H1 (cell line): ENCODE data around the gene SP8. TPM values are rescaled to one million over a fixed set of nuclear protein-coding genes. Genes with fewer than 3 reads are reported as not detected.

ENCODE experiments used
- CTCF ChIA-PET: fragments of 300-600 bp; sonication (Branson Sonifier 250); formaldehyde crosslinking; loops from one replicate; lab custom pipeline; 2021; ENCODE audit not compliant: partially characterized antibody; lab: Charles Lee
- POLR2A ChIA-PET: fragments of 300-600 bp; sonication (Branson Sonifier 250); formaldehyde crosslinking; loops from one replicate; lab custom pipeline; 2021; ENCODE audit warnings: inconsistent platforms; ENCODE audit not compliant: partially characterized antibody; lab: Charles Lee
- DNase-seq, 2 experiments: peaks; one replicate each; pipeline versions ENCODE4 v3.0.0 to v3.0.0-alpha.2; 2010 to 2022; ENCODE audit warnings: low spot score in 2 of 2, low read depth in 1 of 2, mixed read lengths in 1 of 2
- FAIRE-seq: peaks from 2 replicates; lab custom pipeline; 2011; peaks lifted over from hg19 to GRCh38; lab: Jason Lieb, UNC
- H2AFZ ChIP-seq: 2 replicates; pipeline ENCODE4 v1.8.1; 2012; ENCODE audit warnings: low read length, inconsistent platforms
- H2AK5ac ChIP-seq: 2 replicates; pipeline ENCODE4 v1.6.1; 2013; ENCODE audit warnings: low read depth, low read length
- H2BK120ac ChIP-seq: replicated peaks from 2 replicates; pipeline ENCODE3; 2013; ENCODE audit warnings: low read depth, low read length, inconsistent platforms
- H2BK12ac ChIP-seq: 2 replicates; pipeline ENCODE4 v1.6.1; 2013; ENCODE audit warnings: low read depth, low read length
- H2BK15ac ChIP-seq: 2 replicates; pipeline ENCODE4 v1.6.1; 2013; ENCODE audit warnings: low read length
- H2BK20ac ChIP-seq: 2 replicates; pipeline ENCODE4 v1.6.1; 2013; ENCODE audit warnings: low read length
- H2BK5ac ChIP-seq: 2 replicates; pipeline ENCODE4 v1.6.1; 2013; ENCODE audit warnings: low read depth, low read length
- H3K14ac ChIP-seq: 2 replicates; pipeline ENCODE4 v1.6.1; 2013; ENCODE audit warnings: inconsistent platforms; ENCODE audit not compliant: insufficient read length
- H3K18ac ChIP-seq: 2 replicates; pipeline ENCODE4 v1.6.1; 2013; ENCODE audit warnings: low read length; ENCODE audit errors: extremely low read depth
- H3K23ac ChIP-seq: 2 replicates; pipeline ENCODE4 v1.6.1; 2013; ENCODE audit warnings: inconsistent platforms; ENCODE audit not compliant: insufficient read length
- H3K23me2 ChIP-seq: 2 replicates; pipeline ENCODE4 v1.6.1; 2013; ENCODE audit warnings: low read depth, low read length
- H3K27ac ChIP-seq: 2 replicates; pipeline ENCODE4 v1.6.1; 2011; ENCODE audit warnings: low read depth, low read length, inconsistent platforms
- H3K27me3 ChIP-seq, 4 experiments: replicated peaks in 1 of 4; 1 replicate in 1 of 4; 2 replicates in 3 of 4; pipeline versions ENCODE4 v1.6.1 to v1.8.1; 2011 to 2013; ENCODE audit warnings: low read length in 3 of 4, mild to moderate bottlenecking in 3 of 4, inconsistent platforms in 2 of 4, mixed read lengths in 2 of 4, moderate library complexity in 1 of 4; ENCODE audit not compliant: control insufficient read depth in 3 of 4, insufficient read depth in 3 of 4; ENCODE audit errors: extremely low read depth in 1 of 4
- H3K36me3 ChIP-seq, 4 experiments: 2 replicates each; pipeline versions ENCODE4 v1.6.1 to v1.8.1; 2011 to 2013; ENCODE audit warnings: mild to moderate bottlenecking in 4 of 4, low read length in 3 of 4, moderate library complexity in 2 of 4, control low read depth in 1 of 4, inconsistent platforms in 1 of 4; ENCODE audit not compliant: insufficient read depth in 4 of 4, control insufficient read depth in 2 of 4
- H3K4ac ChIP-seq: replicated peaks from 2 replicates; pipeline ENCODE3; 2013; ENCODE audit warnings: low read length, low read depth, mixed read lengths, inconsistent platforms; ENCODE audit not compliant: insufficient read length
- H3K4me1 ChIP-seq, 4 experiments: replicated peaks in 1 of 4; 1 replicate in 1 of 4; 2 replicates in 3 of 4; pipeline versions ENCODE4 v1.6.1 to v1.8.1; 2011 to 2013; ENCODE audit warnings: low read length in 3 of 4, inconsistent platforms in 2 of 4, mixed read lengths in 1 of 4; ENCODE audit not compliant: insufficient read depth in 4 of 4, control insufficient read depth in 3 of 4
- H3K4me2 ChIP-seq, 2 experiments: 2 replicates each; pipeline versions ENCODE4 v1.6.1 to v1.8.1; 2011 to 2013; ENCODE audit warnings: low read depth in 2 of 2, low read length in 2 of 2, control low read depth in 1 of 2, inconsistent platforms in 1 of 2, mild to moderate bottlenecking in 1 of 2; ENCODE audit not compliant: insufficient read depth in 1 of 2
- H3K4me3 ChIP-seq, 4 experiments: fragments of 200-600, 300-600 bp in 1 of 4; sonication (generic), shearing (Covaris generic), sonication (Bioruptor Twin) in 1 of 4; 2 replicates each; pipeline versions ENCODE4 v1.5.1 to v1.8.1; 2011 to 2016; ENCODE audit warnings: low read length in 4 of 4, low read depth in 3 of 4, control low read depth in 2 of 4, inconsistent platforms in 2 of 4, mild to moderate bottlenecking in 2 of 4, mixed read lengths in 1 of 4, moderate library complexity in 1 of 4; ENCODE audit not compliant: insufficient read depth in 2 of 4; ENCODE audit errors: extremely low read depth in 1 of 4
- H3K56ac ChIP-seq: replicated peaks from 2 replicates; pipeline ENCODE3; 2013; ENCODE audit warnings: low read depth, mild to moderate bottlenecking, mixed read lengths, low read length, inconsistent platforms; ENCODE audit not compliant: insufficient read length
- H3K79me1 ChIP-seq: 2 replicates; pipeline ENCODE4 v1.6.1; 2013; ENCODE audit warnings: low read depth, low read length, control low read depth
- H3K79me2 ChIP-seq, 2 experiments: 2 replicates each; pipeline versions ENCODE4 v1.6.1 to v1.8.1; 2012 to 2013; ENCODE audit warnings: low read length in 2 of 2, mild to moderate bottlenecking in 2 of 2, inconsistent platforms in 1 of 2; ENCODE audit not compliant: insufficient read depth in 2 of 2, control insufficient read depth in 1 of 2
- H3K9ac ChIP-seq, 4 experiments: replicated peaks in 1 of 4; 1 replicate in 1 of 4; 2 replicates in 3 of 4; pipeline versions ENCODE4 v1.6.1 to v1.8.1; 2011 to 2013; ENCODE audit warnings: low read depth in 3 of 4, low read length in 3 of 4, control low read depth in 2 of 4, mild to moderate bottlenecking in 2 of 4, moderate library complexity in 2 of 4, inconsistent platforms in 1 of 4; ENCODE audit errors: extremely low read depth in 1 of 4
- H3K9me3 ChIP-seq, 2 experiments: 2 replicates each; pipeline versions ENCODE4 v1.6.1 to v1.8.1; 2012 to 2013; ENCODE audit warnings: mild to moderate bottlenecking in 2 of 2, moderate library complexity in 2 of 2, control low read depth in 1 of 2, inconsistent platforms in 1 of 2, low read depth in 1 of 2, low read length in 1 of 2, mixed read lengths in 1 of 2; ENCODE audit not compliant: insufficient read depth in 2 of 2
- H4K20me1 ChIP-seq, 2 experiments: replicated peaks in 1 of 2; 2 replicates each; pipeline versions ENCODE3 to v1.8.1; 2011 to 2013; ENCODE audit warnings: inconsistent platforms in 2 of 2, low read length in 2 of 2, mild to moderate bottlenecking in 1 of 2; ENCODE audit not compliant: insufficient read depth in 2 of 2, control insufficient read depth in 1 of 2
- H4K5ac ChIP-seq: 2 replicates; pipeline ENCODE4 v1.6.1; 2013; ENCODE audit warnings: low read length, low read depth, mixed read lengths, inconsistent platforms; ENCODE audit not compliant: insufficient read length
- H4K8ac ChIP-seq: 2 replicates; pipeline ENCODE4 v1.8.0; 2013; ENCODE audit warnings: mild to moderate bottlenecking, moderate library complexity, low read length, inconsistent platforms; ENCODE audit not compliant: insufficient read depth; ENCODE audit errors: extremely low read depth
- H4K91ac ChIP-seq: replicated peaks from 2 replicates; pipeline ENCODE3; 2013; ENCODE audit warnings: low read length, mixed read lengths, inconsistent platforms; ENCODE audit not compliant: insufficient read length
- ATF2 ChIP-seq: IDR thresholded peaks from 2 replicates; pipeline ENCODE4 v1.6.1; 2012; ENCODE audit warnings: low read length, inconsistent platforms
- E2F6 ChIP-seq: IDR thresholded peaks from 2 replicates; pipeline ENCODE4 v1.6.1; 2012; ENCODE audit warnings: inconsistent platforms
- JUND ChIP-seq: IDR thresholded peaks from 2 replicates; pipeline ENCODE4 v1.6.1; 2011; ENCODE audit warnings: mild to moderate bottlenecking, improper control_type of control experiment, low read length
- KDM1A ChIP-seq: fragments of 200-600, 300-600 bp; sonication (generic); IDR thresholded peaks from 2 replicates; pipeline ENCODE4 v1.7.1; 2016; ENCODE audit warnings: mild to moderate bottlenecking, low read length, borderline replicate concordance
- MAFK ChIP-seq: IDR thresholded peaks from 2 replicates; pipeline ENCODE4 v1.6.1; 2012; ENCODE audit warnings: low read depth, mild to moderate bottlenecking, improper control_type of control experiment, low read length
- RAD21 ChIP-seq, 2 experiments: IDR thresholded peaks in 1 of 2; conservative IDR thresholded peaks in 1 of 2; 2 replicates each; pipeline ENCODE4 v1.6.1; 2011; ENCODE audit warnings: low read depth in 2 of 2, low read length in 2 of 2, improper control_type of control experiment in 1 of 2, inconsistent platforms in 1 of 2, mild to moderate bottlenecking in 1 of 2, moderate library complexity in 1 of 2
- RXRA ChIP-seq: IDR thresholded peaks from 2 replicates; pipeline ENCODE4 v1.6.1; 2011; ENCODE audit warnings: low read depth, mild to moderate bottlenecking, low read length, moderate library complexity; ENCODE audit not compliant: insufficient read depth
- SRF ChIP-seq: IDR thresholded peaks from 2 replicates; pipeline ENCODE4 v1.6.1; 2011; ENCODE audit warnings: mild to moderate bottlenecking, low read depth, low read length, moderate library complexity
- WGBS, 2 experiments: shearing (Covaris generic) in 1 of 2; methylation state at CpG; one replicate each; pipeline versions ENCODE4 v1.1.6 to v1.1.7; 2013 to 2015; ENCODE audit warnings: low lambda C conversion rate in 2 of 2, mixed read lengths in 2 of 2, inconsistent platforms in 1 of 2, low coverage in 1 of 2, missing lambda C conversion rate in 1 of 2; ENCODE audit not compliant: insufficient replicate concordance in 2 of 2, insufficient coverage in 1 of 2, insufficient read length in 1 of 2; ENCODE audit errors: extremely low coverage in 1 of 2, missing lambda C conversion rate in 1 of 2; 5-methylcytosine and 5-hydroxymethylcytosine counted together
- polyA plus RNA-seq, 7 experiments: library from polyadenylated mRNA; depleted of rRNA in 3 of 7; stranded (reverse) in 5 of 7; unstranded in 2 of 7; fragments of >200 nt in 5 of 7; fragments of 200-250 nt in 2 of 7; gene quantifications; 1 replicate in 5 of 7; 2 replicates in 1 of 7; 4 replicates in 1 of 7; pipeline versions ENCODE4 v1.2.1 to v1.2.3, GENCODE V29; 2011 to 2013; ENCODE audit warnings: missing spikeins in 2 of 7, mixed read lengths in 2 of 7
- total RNA-seq: library from RNA; stranded (reverse); fragmentation: NEBNext Ultra II Directional; extraction: Animal tissue kit (Norgen Biotek cat#: 25700); gene quantifications from 2 replicates; pipeline ENCODE4 v1.2.1, GENCODE V29; 2021
- TF ChIP-seq, protein P1 (sequence below): IDR thresholded peaks from 2 replicates; pipeline ENCODE4 v1.6.1; 2012; ENCODE audit warnings: inconsistent platforms

The SP8 gene
- total and polyA plus RNA-seq, 2 of the 8 experiments (the other 6 are each of a cell fraction or from before 2014, with no cell fraction given): 11.3 to 12.0 TPM

DNA sequence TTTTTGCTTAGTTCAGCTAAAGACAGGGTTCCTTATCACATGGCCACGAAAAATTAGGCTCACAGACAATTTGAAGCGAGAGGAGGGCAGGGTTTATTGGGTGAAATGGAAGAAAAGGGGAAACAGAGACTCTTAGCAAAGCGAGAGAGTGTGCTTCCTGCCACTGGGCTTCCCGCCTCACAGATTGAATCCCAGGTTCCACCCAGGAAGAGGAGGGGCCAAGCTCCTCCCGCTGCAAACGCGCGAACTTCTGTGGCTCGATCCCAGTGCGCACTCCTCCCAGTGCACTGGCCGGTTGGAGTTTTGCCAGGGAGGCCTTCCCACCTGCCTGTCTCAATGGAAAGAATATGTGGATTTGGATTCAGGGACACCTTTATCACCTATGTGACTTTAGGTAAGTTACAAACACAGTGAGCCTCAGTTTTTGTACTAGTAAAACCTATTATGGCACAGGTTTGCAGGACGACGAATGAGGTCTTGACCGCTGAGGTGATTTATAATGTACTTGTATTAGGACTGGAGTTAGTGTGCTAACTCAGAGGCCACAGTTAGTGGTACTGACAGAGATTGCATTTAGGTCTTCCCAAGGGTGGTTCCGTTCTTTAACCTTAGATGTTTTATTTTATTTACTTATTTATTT is 48.5 kb upstream of the SP8 start:
- POLR2A ChIA-PET: interaction anchor here (0.8 to 1.1 kb wide), 2 partner anchors 9 to 58 kb away, joined by 3 read pairs; no protein-coding TSS in a partner anchor
- peak overlapping the region; percentile 44 to 76 for H3K4me2 ChIP-seq
- no peak overlapping the region for H3K14ac ChIP-seq
- H3K56ac ChIP-seq: no peak overlapping the region
- no peaks in the 10 kb centered on the region for H3K36me3 ChIP-seq
- no peaks in the 10 kb centered on the region for H3K27me3 ChIP-seq
- H4K8ac ChIP-seq: no peak overlapping the region
- H4K5ac ChIP-seq: no peak overlapping the region
- H4K91ac ChIP-seq: no peak overlapping the region
- no peaks in the 10 kb centered on the region for H4K20me1 ChIP-seq
- CTCF ChIA-PET: interaction anchor here (0.6 to 2.7 kb wide), 18 partner anchors 9 to 418 kb away, joined by 3 to 14 read pairs (median 4); no protein-coding TSS in a partner anchor
- H2BK20ac ChIP-seq: no peak overlapping the region
- no peaks in the 10 kb centered on the region; a peak in 1 of 4 replicates for H3K79me2 ChIP-seq
- FAIRE-seq: peak; percentile 39
- H2AFZ ChIP-seq: peak overlapping the region; percentile 9; the same call in 1 of the 2 replicates
- no peak overlapping the region for H3K23ac ChIP-seq
- no peak overlapping the region for H3K9ac ChIP-seq
- peak in 1 of 2 experiments; percentile 47 for DNase-seq
- H2BK5ac ChIP-seq: no peak overlapping the region; the same call in 1 of the 2 replicates
- 67% methylated on average over 15 of the region's 15 CpGs; no CpG with 5 or more reads in 1 of the 2 experiments for WGBS, 2 experiments
- no peaks in the 10 kb centered on the region for H3K79me1 ChIP-seq
- no peak overlapping the region for H3K4ac ChIP-seq
- H2BK120ac ChIP-seq: no peak overlapping the region
- no peak overlapping the region for H2BK12ac ChIP-seq
- H2BK15ac ChIP-seq: peak overlapping the region; percentile 82; the same call in 1 of the 2 replicates
- no peak overlapping the region for H3K27ac ChIP-seq
- H2AK5ac ChIP-seq: no peak overlapping the region
- peak overlapping the region in 2 of 4 experiments; percentile 23 to 24; a peak in 2 of 8 replicates for H3K4me3 ChIP-seq
- peaks cover 0 to 15% (median 7%) of the 10 kb centered on the region in 4 experiments; a peak in 4 of 7 replicates for H3K4me1 ChIP-seq
- no peaks in the 10 kb centered on the region; a peak in 1 of 4 replicates for H3K9me3 ChIP-seq
- H3K23me2 ChIP-seq: no peaks in the 10 kb centered on the region
- H3K18ac ChIP-seq: no peak overlapping the region
- TF ChIP-seq KDM1A (no peak), E2F6 (peak; percentile 51), ATF2 (no peak), RXRA (no peak), SRF (no peak), MAFK (no peak), RAD21 (IDR thresholded peaks at IDR 0.05 in 1 of 2, conservative IDR thresholded peaks at IDR 0.05 in 1 of 2; ENCODE audit: low read depth in 2 of 2, low read length in 2 of 2) (0 out of 4 replicates have a peak, but pooled peaks of 1 of the 2 experiments have one; percentile 1), JUND (no peak)
- TF ChIP-seq, protein P1, sequence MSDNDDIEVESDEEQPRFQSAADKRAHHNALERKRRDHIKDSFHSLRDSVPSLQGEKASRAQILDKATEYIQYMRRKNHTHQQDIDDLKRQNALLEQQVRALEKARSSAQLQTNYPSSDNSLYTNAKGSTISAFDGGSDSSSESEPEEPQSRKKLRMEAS: no peak
